ENCODE results near the gene NUMA1.

Gene NUMA1

DNA sequence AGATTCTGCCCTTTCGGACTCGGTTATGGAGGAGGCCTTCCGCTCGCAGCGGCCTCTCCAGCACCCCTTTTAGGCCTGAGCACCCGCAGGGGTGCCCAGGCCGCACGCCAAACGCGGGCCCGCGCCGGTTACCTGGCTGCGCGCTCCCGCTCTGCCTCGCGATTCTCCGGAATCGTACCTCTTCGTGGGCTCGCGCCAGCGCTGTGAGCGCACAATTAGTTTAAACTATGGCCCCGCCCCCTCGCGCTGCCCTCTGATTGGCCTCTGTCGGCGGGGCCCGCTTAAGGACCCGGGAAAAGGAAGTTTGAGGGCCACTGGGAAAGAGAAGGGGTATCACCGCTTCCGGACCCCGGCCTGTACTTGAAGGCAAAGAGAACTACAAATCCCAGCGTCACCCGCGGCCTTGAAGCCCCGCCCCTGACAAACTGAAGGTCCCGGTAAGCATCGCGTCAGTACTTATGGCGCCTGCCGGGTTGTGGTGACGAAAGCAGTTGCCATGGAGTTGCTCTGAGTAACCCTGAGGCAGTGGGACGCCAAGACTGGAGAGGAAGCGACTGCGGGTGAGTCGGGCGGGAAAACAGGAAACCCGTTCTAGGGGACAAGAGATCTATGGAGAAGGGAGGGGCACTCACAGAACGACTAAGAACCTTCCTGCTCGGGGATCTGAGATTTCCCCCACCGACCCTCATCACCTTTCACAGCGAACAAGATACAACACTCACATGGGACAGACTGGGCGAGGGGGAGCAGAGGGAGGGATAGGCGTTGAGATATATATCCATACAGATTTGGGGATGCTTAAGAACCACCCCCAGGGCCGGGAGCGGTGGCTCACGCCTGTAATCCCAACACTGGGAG, at the start of gene NUMA1, which contains the start of gene LRRC51:
TSS of gene NUMA1 (minus strand) at position 217 of the 858 bp plus-strand sequence. CDS start 44,599 bp downstream, outside the sequence.
TSS of gene LRRC51 (plus strand) at position 525 of the 858 bp plus-strand sequence. CDS start 8,234 bp downstream, outside the sequence.
- peak; percentile 99 for DNase-seq

DNA sequence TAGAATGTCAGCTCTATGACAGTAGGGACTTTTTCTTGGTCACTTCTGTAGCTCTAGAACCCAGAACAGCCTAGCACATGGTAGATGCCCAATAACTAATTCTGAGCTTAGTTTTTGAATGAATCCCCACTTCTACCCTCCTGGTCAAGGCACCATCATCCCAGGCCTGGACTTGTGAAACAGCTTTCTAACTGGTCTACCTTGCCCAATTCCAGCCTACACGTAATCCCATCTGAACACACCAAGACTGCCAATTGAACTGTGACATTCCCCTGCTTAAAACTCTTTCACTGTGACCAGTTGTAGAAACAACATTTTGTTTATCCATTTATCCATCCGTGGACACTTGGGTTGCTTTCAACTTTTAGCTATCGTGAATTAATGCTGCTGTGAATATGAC, 49.0 kb upstream of the NUMA1 start:
- DNase-seq: no peak

DNA sequence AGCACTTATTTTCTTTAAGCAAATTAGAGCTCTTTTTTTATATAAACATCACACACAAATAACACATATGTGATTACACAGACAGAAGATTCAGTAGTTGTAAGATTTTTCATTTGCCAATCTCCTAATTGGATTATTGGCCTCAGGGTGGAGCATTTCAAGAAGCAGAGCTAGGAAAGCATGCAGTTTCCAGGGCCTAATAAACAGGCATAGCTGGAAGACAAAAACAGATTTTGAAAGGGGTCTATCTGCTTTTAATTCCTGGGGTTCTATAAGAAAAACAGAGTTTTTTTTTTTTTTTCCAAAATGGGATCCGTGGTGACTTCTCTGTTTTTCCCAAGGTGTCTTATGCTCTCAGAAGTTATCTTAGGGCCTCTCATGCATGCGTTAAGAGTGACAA, 47.6 kb upstream of the NUMA1 start:
- DNase-seq: no peak

- no peak for DNase-seq
These were observed 45.6 kb upstream of the NUMA1 start for GRCh38 chr11:72125956-72126355.

- no peak for DNase-seq
These were observed 43.7 kb upstream of the NUMA1 start for GRCh38 chr11:72124046-72124445.

DNA sequence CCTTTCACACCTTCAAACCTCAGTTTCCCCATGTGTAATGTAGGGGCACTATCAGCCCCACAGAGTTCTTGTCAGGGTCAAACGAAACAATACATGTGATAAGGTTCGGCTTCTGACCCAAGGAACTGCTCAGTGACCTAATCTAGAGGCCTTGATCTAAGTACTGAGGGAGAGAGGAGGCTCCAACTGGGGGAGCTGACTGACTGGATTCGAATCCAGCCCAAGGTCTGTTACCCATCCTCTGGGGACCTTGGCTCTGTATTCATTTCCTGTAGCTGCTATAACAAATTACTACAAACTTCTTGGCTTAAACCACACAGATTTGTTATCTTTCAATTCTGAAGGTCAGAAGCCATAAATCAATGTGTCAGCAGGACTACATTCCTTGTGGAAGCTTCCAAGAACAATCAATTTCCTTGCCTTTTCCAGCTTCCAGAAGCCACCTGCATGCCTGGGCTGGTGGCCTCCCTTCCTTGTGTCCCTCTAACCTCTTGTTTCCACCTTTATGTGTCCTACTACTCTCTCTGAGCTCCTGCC, 42.8 kb upstream of the NUMA1 start:
- no peak for DNase-seq

DNA sequence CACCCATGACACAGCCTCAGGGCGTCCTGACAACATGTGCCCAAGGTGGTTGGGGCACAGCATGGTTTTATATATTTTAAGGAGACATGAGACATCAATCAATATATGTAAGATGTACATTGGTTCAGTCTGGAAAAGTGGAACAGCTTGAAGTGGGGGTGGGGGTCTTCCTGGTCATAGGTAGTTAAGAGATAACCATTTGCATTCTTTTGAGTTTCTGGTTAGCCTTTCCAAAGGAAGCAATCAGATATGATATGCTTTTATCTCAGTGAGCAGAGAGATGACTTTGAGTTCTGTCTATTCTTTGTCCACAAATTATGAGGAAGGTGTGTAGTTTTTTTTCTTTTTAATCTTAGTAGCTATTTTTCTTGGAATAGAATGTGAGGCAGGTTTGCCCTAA, 42.3 kb upstream of the NUMA1 start:
- DNase-seq: no peak

GRCh38 chr11:72120930-72121329, 40.6 kb upstream of the NUMA1 start:
- DNase-seq: no peak

- DNase-seq: no peak
These were observed 38.9 kb upstream of the NUMA1 start for GRCh38 chr11:72119198-72119597.

GRCh38 chr11:72116019-72116755, 35.8 kb upstream of the NUMA1 start:
- no peak for DNase-seq

DNA sequence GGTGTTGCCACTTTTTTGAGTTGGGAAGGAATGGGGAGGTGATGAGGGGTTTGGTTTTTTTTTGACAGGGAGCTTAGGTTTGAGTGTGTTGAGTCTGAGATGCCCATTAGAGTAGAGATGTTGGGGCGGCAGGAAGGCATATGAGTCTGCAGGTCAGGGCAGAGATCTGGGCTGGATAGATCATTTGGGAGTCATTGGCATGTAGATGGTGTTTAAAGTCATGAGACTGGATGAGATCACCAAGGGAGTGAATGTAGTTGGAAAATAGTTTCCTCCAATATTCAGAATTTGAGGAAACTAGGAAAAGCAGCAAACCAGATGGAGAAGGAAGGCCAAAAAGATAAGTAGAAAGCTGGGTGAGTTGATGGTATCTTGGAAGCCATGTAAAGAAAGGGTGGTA, 34.2 kb upstream of the NUMA1 start:
- no peak for DNase-seq

DNA sequence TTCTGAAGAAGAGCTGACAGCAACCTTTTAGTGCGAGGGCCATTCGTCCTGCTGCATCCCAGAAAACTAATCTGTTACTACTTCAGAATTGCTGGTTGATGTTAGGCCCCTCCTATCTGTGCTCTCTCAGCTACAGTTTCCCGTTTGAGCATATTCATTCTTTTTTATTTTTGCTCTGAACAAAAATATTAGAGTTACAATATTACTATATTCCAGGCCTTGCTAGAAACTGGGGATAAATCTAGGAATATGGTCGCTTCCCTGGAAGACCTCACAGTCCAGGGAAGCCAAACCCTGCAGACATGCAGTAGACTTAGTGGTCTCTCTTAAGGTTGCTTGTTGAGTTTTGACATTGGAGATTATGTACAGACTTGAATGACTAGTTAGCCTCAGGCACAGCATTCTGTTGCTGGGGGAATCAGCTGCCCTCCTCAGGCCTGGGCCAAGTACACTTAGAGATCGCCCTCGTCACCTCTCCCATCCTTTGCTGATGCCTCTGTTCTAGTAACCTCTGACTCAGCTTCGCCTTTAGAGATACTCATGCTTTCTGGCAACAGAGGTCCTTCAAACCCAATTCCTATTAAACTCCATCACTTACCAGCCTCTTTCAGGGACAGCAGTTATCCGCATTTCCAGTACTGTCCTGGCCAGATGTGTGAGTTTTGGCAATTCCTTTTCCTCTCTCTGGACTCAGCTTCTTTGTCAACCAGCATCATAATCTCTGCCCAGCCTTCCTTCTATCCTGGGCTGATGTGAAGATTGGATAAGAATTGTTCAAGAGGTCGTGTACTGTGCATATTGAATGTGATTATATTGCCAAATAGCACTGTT, 32.9 kb upstream of the NUMA1 start:
- no peak for DNase-seq

GRCh38 chr11:72112143-72112977, 32.0 kb upstream of the NUMA1 start, which contains the start of gene ANAPC15:
TSS of gene ANAPC15 (minus strand) at chr11:72112695. CDS start at chr11:72111276, 1,419 bp downstream.
- DNase-seq: peak; percentile 98

DNA sequence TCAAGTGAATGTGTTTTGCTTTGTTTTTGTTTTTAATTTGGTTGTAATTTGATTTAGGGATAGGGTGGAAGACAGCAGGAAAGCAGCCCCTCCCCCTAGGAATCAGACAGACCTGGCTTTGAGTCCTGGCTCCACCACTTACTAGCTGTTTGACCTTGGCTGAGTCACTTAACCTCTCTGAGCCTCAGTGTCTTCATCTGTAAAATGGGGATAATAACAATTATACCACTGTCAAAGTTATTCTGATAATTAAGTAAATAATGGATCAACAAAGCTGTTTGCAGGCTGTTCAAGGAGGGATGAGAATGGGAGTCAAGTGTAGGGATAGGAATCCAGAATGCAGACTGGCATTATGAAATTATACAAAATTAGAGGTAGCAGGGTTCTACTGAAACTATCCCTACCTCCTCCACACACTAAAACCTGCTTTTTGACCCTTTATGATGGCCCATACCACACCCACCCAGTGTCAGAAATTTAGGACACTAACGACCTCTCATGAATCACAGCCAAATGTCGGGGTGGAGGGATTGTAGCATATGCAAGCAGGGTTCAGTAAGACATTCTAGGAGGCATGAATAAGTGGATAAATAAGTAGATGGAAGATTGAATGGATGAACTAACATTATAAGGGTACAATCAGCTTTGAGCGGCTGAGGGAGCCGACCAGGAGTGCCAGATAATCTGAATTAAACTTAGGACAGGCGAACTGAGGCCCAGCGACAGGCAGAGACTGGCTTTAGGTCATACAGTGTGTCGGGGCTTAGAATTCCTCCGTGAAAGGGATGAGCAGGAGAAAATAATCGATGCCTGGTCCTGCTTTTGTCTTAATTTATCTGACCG, 31.2 kb upstream of the NUMA1 start:
- no peak for DNase-seq

DNA sequence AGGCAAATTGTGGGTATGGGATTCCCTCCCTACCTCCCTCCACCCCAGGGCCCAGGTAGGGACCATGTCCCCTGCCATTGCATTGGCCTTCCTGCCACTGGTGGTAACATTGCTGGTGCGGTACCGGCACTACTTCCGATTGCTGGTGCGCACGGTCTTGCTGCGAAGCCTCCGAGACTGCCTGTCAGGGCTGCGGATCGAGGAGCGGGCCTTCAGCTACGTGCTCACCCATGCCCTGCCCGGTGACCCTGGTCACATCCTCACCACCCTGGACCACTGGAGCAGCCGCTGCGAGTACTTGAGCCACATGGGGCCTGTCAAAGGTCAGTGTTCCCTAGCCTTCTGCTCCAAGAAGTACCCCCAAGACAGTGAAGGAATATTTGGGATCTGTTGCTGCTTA, 25.5 kb upstream of the NUMA1 start, which contains the start of gene TOMT:
TSS of gene TOMT (plus strand) at position 37 of the 400 bp plus-strand sequence. CDS start at position 65, 28 bp downstream.
- DNase-seq: no peak

DNA sequence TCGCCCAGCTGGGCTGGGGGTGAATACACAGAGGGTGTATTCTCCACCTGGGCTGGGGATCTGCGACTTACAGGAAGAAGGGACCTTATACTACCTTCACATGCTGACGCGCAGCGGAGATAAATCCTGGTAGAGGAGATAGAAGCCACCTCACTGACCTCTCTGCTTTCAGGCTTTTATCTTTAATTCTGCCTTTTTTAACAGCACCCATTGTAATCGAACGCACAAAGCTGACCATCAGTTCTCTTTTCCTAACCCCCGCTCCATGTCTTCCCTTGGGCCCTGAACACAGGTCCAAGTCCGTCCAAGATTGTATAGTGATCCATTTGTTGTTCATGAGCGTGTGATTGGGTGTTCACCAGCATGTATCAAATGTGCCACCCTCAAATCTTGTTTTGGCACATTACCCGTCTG, 23.4 kb upstream of the NUMA1 start:
- no peak for DNase-seq

DNA sequence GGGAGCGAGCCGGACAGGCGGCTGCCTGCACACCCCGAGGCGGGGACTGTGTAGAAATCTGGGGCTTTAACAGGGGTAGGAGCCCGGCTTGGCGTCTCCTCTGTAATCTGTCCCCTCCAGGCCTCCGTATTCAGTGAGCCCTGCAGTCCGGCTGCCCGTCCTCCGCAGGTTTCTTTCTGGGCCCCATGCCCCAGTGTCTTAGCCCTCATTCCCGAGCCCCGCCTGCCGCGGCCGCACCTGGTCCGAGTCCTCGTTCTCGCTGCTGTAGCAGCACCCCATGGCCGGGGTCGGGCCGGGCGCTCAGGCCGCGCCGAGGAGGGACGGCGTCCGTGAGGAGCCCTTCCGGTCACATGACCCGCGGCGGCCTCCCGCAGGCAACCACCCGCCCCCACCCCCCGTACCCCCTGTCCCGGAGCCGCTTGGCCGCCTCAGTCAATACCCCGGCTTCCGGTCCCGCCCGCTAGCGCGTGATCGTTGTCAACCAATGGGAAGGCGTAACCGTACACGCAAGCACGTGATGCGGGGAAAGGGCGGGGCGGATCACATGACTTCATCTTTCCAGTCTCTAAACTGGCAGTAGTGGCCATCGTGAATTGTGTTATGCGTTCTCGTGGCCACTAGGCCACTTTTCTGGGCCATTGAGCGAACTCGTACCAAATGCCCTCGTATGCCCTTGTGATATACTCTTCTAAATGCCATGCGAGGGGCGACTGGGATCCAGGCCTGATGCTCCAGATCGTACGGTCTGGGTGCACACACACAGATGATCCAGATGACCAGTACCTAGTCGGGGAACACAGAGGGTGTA, 22.8 kb upstream of the NUMA1 start, which contains the start of gene LAMTOR1:
TSS of gene LAMTOR1 (minus strand) at position 352 of the 808 bp plus-strand sequence. CDS start at position 279, 73 bp downstream.
- DNase-seq: peak; percentile 96

- no peak for DNase-seq
These were observed 22.2 kb upstream of the NUMA1 start for GRCh38 chr11:72102631-72102945.

DNA sequence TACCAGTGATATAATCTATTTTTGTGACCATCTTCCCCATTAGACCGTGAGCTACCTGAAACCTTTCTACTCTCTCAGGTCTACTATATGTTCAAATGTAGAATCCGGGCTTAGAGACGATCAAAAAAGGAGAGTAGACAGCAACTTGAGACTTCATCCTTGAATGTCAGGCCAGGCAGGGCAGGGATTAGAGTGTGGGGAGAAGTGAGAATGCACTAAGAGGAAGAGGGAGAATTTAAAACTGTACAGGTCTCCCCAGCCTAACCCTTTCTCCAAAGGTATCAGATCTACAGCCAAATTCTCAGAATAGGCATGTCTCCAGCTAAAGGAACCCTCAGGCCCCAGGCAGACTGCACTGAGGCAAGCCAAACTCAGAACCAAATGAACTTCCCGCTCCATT, 21.8 kb upstream of the NUMA1 start:
- no peak for DNase-seq

- no peak for DNase-seq
These were observed 20.1 kb upstream of the NUMA1 start for GRCh38 chr11:72100462-72100861.

Data from NCI-H510A treated with DMSO at 0.1 percent for 48 hours (cell line).